GM12872 (cell line): ENCODE measurements around the gene CDH26.

Source experiments
- TF ChIP-seq, protein P1 (sequence below): IDR thresholded peaks from 3 replicates; pipeline ENCODE4 v1.5.1; 2011; ENCODE audit warnings: low read depth, mild to moderate bottlenecking, low read length, moderate library complexity; ENCODE audit not compliant: insufficient read depth

The CDH26 gene

DNA sequence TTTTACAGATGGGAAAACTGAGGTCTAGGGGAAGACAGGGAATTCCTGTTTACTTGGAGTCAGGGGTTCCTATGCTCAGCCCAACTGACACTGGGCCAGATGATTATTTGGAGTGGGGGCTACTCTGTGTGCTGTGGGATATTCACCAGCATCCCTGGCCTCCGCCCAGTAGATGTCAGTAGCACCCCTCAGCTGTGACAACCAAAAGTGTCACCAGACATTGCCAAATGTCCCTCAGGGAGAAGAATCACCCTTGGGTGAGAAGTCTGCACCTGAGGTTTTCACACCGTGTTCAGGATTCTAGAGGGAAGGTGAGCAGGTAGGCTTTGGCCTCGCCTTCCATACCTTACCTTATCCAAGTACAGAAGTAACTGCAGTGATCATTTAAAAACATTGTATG is 27.6 kb downstream of the CDH26 start:
- TF ChIP-seq, protein P1, sequence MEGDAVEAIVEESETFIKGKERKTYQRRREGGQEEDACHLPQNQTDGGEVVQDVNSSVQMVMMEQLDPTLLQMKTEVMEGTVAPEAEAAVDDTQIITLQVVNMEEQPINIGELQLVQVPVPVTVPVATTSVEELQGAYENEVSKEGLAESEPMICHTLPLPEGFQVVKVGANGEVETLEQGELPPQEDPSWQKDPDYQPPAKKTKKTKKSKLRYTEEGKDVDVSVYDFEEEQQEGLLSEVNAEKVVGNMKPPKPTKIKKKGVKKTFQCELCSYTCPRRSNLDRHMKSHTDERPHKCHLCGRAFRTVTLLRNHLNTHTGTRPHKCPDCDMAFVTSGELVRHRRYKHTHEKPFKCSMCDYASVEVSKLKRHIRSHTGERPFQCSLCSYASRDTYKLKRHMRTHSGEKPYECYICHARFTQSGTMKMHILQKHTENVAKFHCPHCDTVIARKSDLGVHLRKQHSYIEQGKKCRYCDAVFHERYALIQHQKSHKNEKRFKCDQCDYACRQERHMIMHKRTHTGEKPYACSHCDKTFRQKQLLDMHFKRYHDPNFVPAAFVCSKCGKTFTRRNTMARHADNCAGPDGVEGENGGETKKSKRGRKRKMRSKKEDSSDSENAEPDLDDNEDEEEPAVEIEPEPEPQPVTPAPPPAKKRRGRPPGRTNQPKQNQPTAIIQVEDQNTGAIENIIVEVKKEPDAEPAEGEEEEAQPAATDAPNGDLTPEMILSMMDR = peak; percentile 22; the same call in 1 of the 3 replicates

DNA sequence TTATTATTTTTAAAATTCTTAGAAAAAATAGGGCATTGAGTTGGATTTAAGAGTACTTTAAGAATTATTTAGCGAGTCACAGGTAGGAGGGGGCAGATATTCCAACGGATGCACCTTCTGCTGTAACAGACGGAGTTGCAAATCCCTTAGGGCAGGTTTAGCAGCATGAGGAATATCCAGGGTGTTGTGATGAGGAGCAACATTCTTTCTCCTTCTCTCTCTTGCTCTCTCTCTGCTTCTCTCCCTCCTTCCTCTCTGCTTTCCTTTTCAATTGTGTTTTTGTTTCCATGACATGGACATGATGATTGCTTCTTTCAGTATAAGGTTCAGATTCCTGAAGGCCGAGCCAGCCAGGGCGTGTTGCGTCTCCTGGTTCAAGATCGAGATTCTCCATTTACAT is 28.9 kb downstream of the CDH26 start:
- TF ChIP-seq, protein P1 = no peak

DNA sequence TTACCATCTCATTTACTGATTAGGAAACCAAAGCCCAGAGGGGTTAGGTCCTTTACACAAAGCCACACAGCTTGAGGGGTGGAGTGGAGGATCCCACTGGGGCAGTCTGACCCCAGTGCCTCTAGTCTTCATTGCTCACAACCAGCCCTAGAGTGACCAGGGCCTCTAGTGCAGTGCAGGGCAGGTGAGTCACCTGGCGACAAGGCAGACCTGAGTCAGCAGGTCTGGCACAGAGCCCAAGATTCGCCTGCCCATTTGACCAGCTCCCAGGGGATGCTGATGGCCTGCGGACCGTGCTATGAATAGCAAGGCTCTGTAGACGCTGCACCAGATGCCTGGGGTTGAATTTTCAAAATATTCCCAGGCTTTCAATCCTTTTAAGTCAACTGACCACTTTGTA is 29.9 kb downstream of the CDH26 start:
- TF ChIP-seq, protein P1 = no peak

DNA sequence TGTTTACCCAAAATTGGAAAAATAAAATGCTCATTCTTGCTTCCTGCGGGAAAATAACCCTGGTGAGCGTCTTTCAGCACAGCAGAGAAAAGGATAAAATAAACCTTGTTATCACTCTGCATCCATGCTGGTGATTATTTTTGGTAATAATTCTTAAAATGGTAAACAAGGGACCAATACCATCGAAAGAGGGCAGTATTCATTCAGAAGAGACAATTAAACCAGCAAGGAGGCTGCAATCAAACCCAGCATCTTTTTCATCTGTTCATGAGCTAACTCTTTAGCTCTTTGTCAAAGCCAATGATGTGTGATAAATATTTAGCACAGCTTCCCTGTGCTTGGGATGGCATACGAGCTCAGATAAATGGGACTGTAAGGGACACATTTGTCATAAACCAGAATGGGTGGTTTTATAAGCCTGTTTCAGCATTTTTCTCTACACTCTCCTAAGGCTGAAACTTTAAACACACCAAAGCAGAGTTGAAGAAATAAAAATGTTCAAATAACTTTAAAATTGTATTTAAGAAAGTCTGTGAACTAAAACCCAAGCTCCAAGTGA is 34.4 kb downstream of the CDH26 start:
- TF ChIP-seq, protein P1 = no peak

DNA sequence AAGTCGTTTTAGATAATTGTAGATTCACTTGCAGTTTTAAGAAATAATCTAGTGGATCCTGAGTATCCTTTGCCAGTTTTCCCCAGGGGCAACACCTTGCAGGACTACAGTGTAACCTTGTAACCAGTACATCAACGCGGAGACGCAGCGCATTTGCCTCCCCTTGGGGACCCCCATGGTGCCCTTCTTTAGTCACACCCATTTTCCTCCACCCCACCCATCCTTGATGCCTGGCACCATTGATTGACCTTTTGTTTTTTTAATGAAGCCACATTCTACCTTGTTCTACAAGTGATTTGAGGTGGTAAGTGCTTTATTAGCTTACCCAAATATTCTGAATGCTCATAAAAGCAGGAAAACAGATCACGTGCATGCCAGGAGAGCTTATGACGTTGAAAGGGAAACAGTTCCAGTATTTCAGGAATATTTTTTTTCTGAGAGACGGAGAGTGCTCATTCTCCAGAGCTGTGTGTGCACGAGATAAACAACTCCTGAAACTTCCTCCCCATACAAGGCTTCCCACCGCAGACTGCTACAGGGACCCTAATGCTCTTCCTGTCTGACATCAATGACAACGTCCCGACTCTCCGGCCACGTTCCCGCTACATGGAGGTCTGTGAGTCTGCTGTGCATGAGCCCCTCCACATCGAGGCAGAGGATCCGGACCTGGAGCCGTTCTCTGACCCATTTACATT is 35.7 kb downstream of the CDH26 start:
- TF ChIP-seq, protein P1 = no peak

DNA sequence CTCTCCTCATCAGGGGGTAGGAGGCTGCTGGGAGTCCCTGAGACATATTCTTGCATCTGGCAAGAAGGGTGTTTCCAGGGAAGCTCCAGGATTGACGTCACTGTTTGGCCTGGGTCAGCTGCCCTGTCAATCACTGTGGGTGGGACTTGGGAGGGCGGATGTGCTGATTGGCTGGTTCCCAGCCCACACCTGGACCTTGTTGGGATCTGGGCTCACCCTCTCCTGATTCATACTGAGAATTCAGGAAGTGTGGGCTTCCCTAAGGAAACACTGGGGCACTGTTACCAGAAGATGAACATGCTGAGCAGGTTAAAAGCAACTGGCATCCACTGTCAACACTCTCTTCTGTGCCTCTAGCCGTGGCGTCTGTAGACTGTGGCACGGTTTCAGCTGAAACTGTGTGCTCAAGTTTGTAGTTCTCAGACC is 36.5 kb downstream of the CDH26 start:
- TF ChIP-seq, protein P1 = no peak

DNA sequence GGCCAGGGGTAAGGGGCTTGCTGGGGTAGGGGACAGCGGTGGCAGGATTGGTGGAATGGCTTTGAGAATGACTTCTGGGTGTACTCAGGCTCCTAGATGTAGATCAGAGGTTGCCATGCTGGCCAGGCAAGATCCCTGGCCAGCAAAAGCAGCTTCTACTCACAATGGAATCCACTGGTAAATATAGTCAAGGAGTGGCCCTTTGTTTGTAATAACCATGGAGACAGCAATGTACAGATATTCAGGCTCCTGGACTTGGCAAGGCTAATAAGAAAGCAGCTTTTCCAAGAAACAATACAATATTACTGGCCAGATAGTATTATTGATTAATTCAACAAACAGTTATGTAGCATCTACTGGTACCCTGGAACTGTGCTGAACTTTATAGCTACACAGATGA is 37.9 kb downstream of the CDH26 start:
- TF ChIP-seq, protein P1 = no peak
